SJCRH30 (cell line): ENCODE measurements around the gene ADAT1. TPM values are rescaled to one million over a fixed set of nuclear protein-coding genes. Genes with fewer than 3 reads are reported as not detected.
"Not testable (repeated sequence)": the region's sequence is repeated elsewhere in the genome, so short reads cannot be mapped to it uniquely, and the experiment has no call there.

Source experiments
- DNase-seq, 2 experiments: peaks; one replicate each; pipeline ENCODE4 v3.0.0-alpha.2; 2015 to 2020
- H3K27ac ChIP-seq: fragments of 250-450 bp; sonication (Bioruptor Pico); 2 replicates; pipeline ENCODE4 v1.5.1; 2020; ENCODE audit warnings: mild to moderate bottlenecking, moderate library complexity
- H3K27me3 ChIP-seq: fragments of 250-450 bp; sonication (Bioruptor Pico); 2 replicates; pipeline ENCODE4 v1.5.1; 2020; ENCODE audit warnings: mild to moderate bottlenecking, moderate library complexity
- H3K36me3 ChIP-seq: fragments of 250-450 bp; sonication (Bioruptor Pico); 2 replicates; pipeline ENCODE4 v1.5.1; 2020; ENCODE audit warnings: mild to moderate bottlenecking, moderate library complexity
- H3K4me1 ChIP-seq: fragments of 250-450 bp; sonication (Bioruptor Pico); 2 replicates; pipeline ENCODE4 v1.5.1; 2020; ENCODE audit warnings: mild to moderate bottlenecking, moderate library complexity
- H3K4me3 ChIP-seq: fragments of 250-450 bp; sonication (Bioruptor Pico); 2 replicates; pipeline ENCODE4 v1.5.1; 2020; ENCODE audit warnings: mild to moderate bottlenecking, moderate library complexity
- H3K9me3 ChIP-seq: fragments of 250-450 bp; sonication (Bioruptor Pico); replicated peaks from 2 replicates; pipeline ENCODE4 v1.5.1; 2020; ENCODE audit warnings: mild to moderate bottlenecking, moderate library complexity
- total RNA-seq: library from RNA; depleted of rRNA; stranded (reverse); fragments of >200 nt; shearing (Covaris generic); gene quantifications from 2 replicates; pipeline ENCODE4 v1.2.3, GENCODE V29; 2014

ADAT1 gene
- total RNA-seq, 1 experiment from 2014 or later, result 49.9 TPM

GRCh38 chr16:75599452-75600277 is 23.4 kb downstream of the ADAT1 start:
- Histone ChIP-seq H3K27ac (no peak overlapping the region), H3K4me3 (no peak overlapping the region), H3K36me3 (peaks cover 29% of the 10 kb centered on the region), H3K4me1 (no peaks in the 10 kb centered on the region), H3K9me3 (no peaks in the 10 kb centered on the region), H3K27me3 (no peaks in the 10 kb centered on the region)
- DNase-seq, result no peak

DNA sequence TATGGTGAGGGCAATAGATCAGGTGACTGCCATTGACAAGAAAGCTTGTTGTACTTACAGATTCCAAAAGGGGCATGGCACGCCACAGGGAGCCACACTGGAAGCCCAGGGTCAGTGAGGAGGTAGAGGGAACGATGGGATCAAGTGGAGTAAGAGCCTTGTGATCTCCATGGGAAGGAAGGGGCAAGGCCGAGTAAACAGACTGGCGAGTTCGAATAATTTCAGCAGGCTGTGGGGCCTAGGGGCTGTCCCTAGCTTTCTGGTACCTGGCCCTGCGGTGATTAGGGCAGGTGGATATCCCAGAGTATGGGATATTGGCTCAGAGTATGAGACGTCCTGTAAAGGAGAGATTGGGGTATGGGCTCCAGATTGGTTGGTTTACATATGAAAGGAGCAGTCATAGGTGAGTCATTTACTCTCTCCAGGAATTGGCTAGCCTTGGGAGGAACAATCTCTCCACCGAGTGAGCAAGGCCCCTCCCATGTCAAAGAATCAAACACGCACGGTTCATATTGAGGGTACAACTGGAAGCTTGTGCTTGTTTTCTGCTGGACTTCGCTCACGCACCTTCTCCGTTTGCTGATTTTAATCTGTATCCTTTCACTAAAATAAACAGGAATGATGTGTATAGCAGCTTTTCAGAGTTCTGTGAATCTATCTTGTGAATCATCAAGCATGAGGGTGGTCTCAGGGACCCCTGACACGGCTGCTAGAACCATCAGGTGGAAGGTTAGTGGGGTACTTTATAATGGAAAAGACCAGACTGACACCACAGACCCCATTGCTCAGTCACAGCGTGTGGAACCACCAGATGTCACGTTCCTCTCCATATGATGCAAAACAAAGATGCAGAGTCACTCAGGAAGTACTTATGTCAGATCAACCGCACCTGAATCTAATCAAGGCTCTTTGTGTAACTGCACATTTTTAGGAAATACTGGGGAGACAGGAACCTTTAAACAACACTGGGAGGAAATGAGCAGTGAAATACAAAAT is 29.0 kb downstream of the ADAT1 start:
- no peak overlapping the region for H3K27ac ChIP-seq
- H3K4me3 ChIP-seq, result no peak overlapping the region
- H3K9me3 ChIP-seq, result no peaks in the 10 kb centered on the region
- no peaks in the 10 kb centered on the region for H3K4me1 ChIP-seq
- no peak for DNase-seq
- no peaks in the 10 kb centered on the region for H3K36me3 ChIP-seq
- H3K27me3 ChIP-seq, result no peaks in the 10 kb centered on the region

DNA sequence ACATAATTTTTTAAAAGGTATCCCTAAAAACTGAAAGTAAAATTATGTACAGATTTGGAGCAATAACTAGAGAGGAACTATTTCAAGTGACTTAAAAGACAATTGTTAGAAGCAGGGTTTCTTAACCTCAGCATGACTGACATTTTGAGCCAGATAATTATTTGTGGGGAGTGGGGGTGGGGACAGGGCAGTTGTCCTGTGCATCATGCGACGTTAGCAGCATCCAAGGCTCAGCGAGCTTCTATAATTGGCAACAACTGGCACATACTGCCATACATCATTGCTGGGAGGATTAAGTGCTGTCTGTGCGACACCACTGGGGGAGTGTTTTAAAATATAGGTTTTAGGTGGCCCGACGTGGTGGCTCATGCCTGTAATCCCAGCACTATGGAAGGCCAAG is 29.8 kb downstream of the ADAT1 start:
- H3K27me3 ChIP-seq, result no peaks in the 10 kb centered on the region

DNA sequence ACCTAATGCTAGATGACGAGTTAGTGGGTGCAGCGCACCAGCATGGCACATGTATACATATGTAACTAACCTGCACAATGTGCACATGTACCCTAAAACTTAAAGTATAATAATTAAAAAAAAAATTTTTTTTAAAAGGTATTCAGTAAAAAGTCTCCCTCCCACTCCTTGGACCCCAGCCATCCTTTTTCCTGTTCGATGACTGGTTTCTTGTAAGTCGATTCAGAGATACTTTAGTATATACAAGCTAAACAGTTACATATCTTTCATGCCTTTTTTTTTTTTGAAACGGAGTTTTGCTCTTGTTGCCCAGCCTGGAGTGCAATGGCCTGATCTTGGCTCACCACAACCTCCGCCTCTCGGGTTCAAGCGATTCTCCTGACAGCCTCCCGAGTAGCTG is 31.2 kb downstream of the ADAT1 start:
- not testable (repeated sequence) for H3K4me1 ChIP-seq, H3K9me3 ChIP-seq, H3K27ac ChIP-seq, DNase-seq, H3K4me3 ChIP-seq, H3K27me3 ChIP-seq, H3K36me3 ChIP-seq

More for the DNA sequence above, 29.8 kb downstream of the ADAT1 start:
- Histone ChIP-seq H3K4me3 (no peak overlapping the region), H3K4me1 (no peaks in the 10 kb centered on the region), H3K9me3 (no peaks in the 10 kb centered on the region), H3K36me3 (no peaks in the 10 kb centered on the region), H3K27ac (no peak overlapping the region)
- no peak for DNase-seq

DNA sequence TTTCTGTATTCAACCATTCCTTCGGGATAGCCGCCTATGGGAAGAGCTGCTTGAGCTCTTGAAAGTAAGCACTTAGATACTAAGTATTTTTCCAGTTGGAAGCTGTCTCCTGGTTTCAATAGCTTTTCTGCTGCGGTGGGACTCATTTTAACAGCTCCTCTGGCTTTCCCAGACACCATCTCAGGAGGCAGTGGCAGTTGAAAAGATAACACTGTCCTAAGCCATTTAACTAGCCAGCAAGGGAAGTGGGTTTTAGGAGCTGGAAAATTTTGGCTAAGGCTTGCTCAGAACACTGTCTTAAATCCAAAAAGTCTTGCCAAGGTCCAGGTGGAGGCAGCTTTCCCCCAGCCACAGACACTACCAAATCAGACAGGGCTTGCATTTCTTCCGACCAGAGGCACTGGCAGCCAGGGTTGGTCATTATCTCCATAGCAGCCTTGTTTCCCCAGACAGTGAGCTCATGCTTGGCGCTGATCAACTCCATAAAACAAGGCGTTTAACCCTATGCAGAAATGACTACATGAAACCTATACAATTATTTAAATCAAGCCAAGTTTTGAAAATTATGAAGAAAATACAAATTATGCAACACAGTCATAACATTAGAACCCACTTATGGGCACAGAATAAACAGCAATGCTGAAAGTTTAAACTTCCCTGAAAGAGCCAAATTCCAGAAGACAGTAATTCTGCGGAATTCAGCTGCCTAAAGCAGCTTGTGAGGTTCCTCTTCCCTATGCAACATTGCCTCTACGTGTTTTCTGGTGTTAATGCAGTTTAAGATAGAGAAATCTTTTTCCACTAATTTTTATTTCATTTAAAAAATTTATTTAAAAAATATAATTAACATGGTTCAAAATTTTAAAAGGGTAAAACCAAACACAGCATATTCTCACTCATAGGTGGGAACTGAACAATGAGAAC is 31.9 kb downstream of the ADAT1 start:
- no peak overlapping the region for H3K27ac ChIP-seq
- no peak for DNase-seq
- no peaks in the 10 kb centered on the region for H3K9me3 ChIP-seq
- no peaks in the 10 kb centered on the region for H3K4me1 ChIP-seq
- H3K27me3 ChIP-seq, result no peaks in the 10 kb centered on the region
- H3K36me3 ChIP-seq, result no peaks in the 10 kb centered on the region
- H3K4me3 ChIP-seq, result no peak overlapping the region

DNA sequence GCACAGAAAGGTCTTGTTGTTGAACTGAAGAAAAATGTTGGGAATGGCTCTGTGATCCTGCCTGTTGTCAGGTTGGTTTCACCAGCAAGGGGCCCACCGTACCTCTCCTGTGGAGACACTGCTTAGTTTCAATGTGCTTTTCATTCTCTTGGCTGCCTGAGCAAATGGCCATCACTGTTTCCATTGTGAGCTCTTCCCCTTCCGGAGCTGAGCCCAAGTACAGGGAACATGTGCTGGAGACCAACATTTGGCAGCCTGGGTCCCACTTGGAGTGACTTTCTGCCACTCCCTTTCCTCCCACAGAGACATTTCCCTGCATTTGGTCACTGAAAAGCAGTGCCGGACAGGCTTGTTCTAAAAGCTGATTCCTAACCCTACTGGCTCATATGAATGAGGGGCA is 33.8 kb downstream of the ADAT1 start:
- no peak for DNase-seq
- Histone ChIP-seq H3K27me3 (no peaks in the 10 kb centered on the region), H3K9me3 (no peaks in the 10 kb centered on the region), H3K36me3 (no peaks in the 10 kb centered on the region), H3K4me1 (no peaks in the 10 kb centered on the region), H3K4me3 (no peak overlapping the region), H3K27ac (no peak overlapping the region)

DNA sequence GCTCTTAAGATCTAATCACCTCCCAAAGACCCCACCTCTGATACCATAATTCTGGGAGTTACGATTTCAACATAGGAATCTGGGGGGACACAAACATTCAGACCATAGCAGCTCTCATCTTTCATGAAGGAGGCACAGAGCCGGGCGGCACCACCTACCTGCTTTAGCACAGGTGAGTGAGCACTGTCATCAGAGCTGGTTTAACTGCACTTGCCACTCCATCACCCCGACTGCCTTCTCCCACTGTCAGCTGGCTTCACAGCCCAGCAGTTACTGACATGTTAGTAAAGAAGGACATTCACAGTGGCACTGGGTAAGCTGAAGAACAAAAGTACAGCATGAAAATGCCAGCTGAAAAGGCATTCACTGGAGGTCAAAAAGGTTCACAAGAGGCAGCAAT is 34.4 kb downstream of the ADAT1 start:
- Histone ChIP-seq H3K36me3 (no peaks in the 10 kb centered on the region), H3K27ac (no peak overlapping the region), H3K4me1 (no peaks in the 10 kb centered on the region), H3K27me3 (no peaks in the 10 kb centered on the region), H3K9me3 (no peaks in the 10 kb centered on the region), H3K4me3 (no peak overlapping the region)
- no peak for DNase-seq

GRCh38 chr16:75584108-75584507 is 39.0 kb downstream of the ADAT1 start:
- Histone ChIP-seq H3K9me3 (no peaks in the 10 kb centered on the region), H3K27ac (no peak overlapping the region), H3K27me3 (no peaks in the 10 kb centered on the region), H3K4me1 (no peaks in the 10 kb centered on the region), H3K36me3 (no peaks in the 10 kb centered on the region), H3K4me3 (no peak overlapping the region)
- DNase-seq, result no peak

GRCh38 chr16:75579281-75579834 is 43.7 kb downstream of the ADAT1 start:
- Histone ChIP-seq H3K27ac (no peak overlapping the region), H3K36me3 (peaks cover 3% of the 10 kb centered on the region; the same call in 1 of the 2 replicates), H3K9me3 (no peaks in the 10 kb centered on the region), H3K27me3 (no peaks in the 10 kb centered on the region), H3K4me3 (no peak overlapping the region), H3K4me1 (no peaks in the 10 kb centered on the region)
- no peak for DNase-seq

DNA sequence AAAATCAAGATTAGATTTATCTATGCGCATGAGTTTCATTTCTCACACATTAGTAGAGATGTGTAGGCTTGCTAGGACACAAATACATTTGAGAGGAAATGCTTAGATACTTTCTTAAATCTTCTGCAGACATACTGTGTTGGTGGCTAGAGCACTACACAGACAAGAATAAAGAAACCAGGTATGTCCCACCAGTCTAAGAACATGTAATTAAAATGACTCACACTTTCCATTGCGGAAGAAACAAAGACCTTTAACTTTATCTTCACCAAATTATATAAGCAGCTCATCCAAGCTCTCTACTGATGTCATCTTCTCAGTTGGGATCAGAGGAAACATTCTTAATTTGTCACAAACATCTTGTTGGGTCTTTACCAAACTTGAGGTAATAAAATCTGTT is 44.4 kb downstream of the ADAT1 start:
- no peak for DNase-seq
- Histone ChIP-seq H3K27ac (no peak overlapping the region), H3K4me1 (no peaks in the 10 kb centered on the region), H3K36me3 (peaks cover 3% of the 10 kb centered on the region), H3K27me3 (no peaks in the 10 kb centered on the region), H3K4me3 (no peak overlapping the region), H3K9me3 (no peaks in the 10 kb centered on the region)

- Histone ChIP-seq H3K4me1 (no peaks in the 10 kb centered on the region), H3K4me3 (no peak overlapping the region), H3K9me3 (no peaks in the 10 kb centered on the region), H3K27me3 (no peaks in the 10 kb centered on the region), H3K36me3 (peaks cover 3% of the 10 kb centered on the region), H3K27ac (no peak overlapping the region)
- no peak for DNase-seq
These were observed 44.9 kb downstream of the ADAT1 start for GRCh38 chr16:75578212-75578611.

DNA sequence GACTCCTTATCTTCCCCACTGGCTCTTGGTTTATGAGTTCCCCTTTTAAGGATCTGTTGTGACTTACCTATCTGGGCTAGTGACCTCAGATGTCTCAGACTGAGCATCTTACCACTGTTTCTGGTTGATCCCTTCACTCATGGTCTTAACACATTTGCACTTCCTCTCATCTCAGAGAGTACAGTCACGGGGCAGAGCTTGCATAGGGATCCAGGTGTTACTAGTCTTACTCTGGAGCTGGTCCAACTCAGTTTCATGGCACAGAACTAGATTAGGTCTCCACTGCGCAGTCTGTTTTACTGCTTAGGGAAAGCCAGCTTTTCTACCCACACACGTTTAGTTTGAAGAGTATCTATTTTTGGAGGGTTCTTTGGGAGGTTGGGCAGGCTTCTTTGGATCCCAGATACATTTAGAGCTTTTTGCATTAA is 46.7 kb downstream of the ADAT1 start:
- Histone ChIP-seq H3K4me3 (no peak overlapping the region), H3K27me3 (no peaks in the 10 kb centered on the region), H3K9me3 (no peaks in the 10 kb centered on the region), H3K36me3 (peaks cover 3% of the 10 kb centered on the region), H3K4me1 (no peaks in the 10 kb centered on the region), H3K27ac (no peak overlapping the region)
- DNase-seq, result no peak

DNA sequence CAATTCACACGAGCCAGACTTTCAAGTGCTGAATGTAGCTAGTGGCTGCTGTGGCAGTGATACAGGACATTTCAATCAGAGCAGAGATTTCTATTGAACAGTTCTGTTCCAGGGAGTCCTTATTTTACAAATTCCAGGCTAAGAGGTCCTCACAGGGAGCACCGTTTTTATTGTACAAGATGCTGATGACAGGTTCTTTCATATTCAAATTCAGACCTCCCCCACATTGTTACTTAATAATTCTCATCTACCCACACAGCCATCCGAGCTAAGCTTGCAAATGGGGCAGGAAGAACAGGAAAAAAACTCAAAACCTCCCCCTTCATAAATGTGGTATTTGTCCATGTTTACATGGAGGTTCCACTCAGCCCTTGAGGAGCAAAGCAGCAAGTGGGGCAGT is 47.1 kb downstream of the ADAT1 start:
- H3K36me3 ChIP-seq, result peaks cover 3% of the 10 kb centered on the region
- H3K27ac ChIP-seq, result no peak overlapping the region
- no peak overlapping the region for H3K4me3 ChIP-seq
- DNase-seq, result no peak
- no peaks in the 10 kb centered on the region for H3K27me3 ChIP-seq
- H3K9me3 ChIP-seq, result no peaks in the 10 kb centered on the region
- H3K4me1 ChIP-seq, result no peaks in the 10 kb centered on the region

DNA sequence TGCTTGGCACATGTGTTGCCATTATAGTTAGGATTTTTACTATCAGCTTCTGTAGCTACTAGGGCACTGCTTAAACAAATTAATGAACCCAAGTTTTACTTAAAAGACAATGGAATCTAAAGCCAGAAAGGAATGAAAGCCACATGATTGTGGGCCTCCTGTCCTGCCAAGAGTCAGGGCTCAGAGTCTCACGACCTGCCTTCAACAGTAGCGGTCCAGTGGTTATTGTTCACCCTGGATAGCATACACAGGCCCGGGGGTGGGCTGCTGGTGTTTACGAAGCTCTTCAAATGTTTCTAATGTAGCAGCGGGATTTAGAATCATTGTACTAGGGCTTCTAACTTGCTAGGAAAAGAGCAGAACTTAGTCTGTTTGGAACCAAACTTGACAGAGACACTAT is 49.1 kb downstream of the ADAT1 start:
- no peaks in the 10 kb centered on the region for H3K27me3 ChIP-seq
- no peak overlapping the region for H3K4me3 ChIP-seq
- H3K9me3 ChIP-seq, result no peaks in the 10 kb centered on the region
- no peaks in the 10 kb centered on the region for H3K4me1 ChIP-seq
- peaks cover 3% of the 10 kb centered on the region for H3K36me3 ChIP-seq
- H3K27ac ChIP-seq, result no peak overlapping the region
- DNase-seq, result no peak
